Neural progenitor cell (in vitro differentiated cells): ENCODE measurements around the gene MYOZ1.

ENCODE experiments used
- EZH2 ChIP-seq: fragments of 200-600 bp; sonication (generic); IDR thresholded peaks from 2 replicates; pipeline ENCODE4 v1.6.1; 2017; ENCODE audit warnings: antibody characterized with exemption, mild to moderate bottlenecking, moderate library complexity
- TF ChIP-seq, protein P1 (sequence below): fragments of 200-600 bp; sonication (generic); IDR thresholded peaks from 2 replicates; pipeline ENCODE4 v1.5.1; 2017; ENCODE audit warnings: antibody characterized with exemption, mild to moderate bottlenecking

DNA sequence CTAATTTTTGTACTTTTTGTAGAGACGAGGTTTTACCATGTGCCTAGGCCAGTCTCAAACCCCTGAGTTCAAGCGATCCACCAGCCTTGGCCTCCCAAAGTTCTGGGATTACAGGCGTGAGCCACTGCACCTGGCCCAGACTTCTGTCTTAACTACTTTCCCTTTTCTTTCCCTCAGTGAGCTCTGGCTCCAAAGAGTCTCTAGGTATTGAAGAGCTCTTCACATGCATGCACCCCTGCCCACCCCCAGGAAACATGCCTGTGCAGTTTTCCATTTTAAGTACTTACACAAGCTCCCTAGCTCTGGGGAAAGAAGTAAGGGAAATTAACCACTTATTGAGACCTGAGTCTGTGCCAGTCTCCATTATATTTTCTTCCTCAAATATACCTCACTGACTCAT, 2.0 kb downstream of the MYOZ1 start:
- TF ChIP-seq, protein P1, sequence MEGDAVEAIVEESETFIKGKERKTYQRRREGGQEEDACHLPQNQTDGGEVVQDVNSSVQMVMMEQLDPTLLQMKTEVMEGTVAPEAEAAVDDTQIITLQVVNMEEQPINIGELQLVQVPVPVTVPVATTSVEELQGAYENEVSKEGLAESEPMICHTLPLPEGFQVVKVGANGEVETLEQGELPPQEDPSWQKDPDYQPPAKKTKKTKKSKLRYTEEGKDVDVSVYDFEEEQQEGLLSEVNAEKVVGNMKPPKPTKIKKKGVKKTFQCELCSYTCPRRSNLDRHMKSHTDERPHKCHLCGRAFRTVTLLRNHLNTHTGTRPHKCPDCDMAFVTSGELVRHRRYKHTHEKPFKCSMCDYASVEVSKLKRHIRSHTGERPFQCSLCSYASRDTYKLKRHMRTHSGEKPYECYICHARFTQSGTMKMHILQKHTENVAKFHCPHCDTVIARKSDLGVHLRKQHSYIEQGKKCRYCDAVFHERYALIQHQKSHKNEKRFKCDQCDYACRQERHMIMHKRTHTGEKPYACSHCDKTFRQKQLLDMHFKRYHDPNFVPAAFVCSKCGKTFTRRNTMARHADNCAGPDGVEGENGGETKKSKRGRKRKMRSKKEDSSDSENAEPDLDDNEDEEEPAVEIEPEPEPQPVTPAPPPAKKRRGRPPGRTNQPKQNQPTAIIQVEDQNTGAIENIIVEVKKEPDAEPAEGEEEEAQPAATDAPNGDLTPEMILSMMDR, result no peak
- no peak for TF ChIP-seq EZH2
